Kidney (tissue), 14 donors: ENCODE measurements around the gene RNGTT. TPM values are rescaled to one million over a fixed set of nuclear protein-coding genes. Genes with fewer than 3 reads are reported as not detected.
A peak's percentile ranks its signal among the peaks of the same experiment; 100 is the strongest.
"Not testable (repeated sequence)": the region's sequence is repeated elsewhere in the genome, so short reads cannot be mapped to it uniquely, and the experiment has no call there.

Experiments used
- DNase-seq, 5 donors: peaks; one replicate each; pipeline ENCODE4 v3.0.0-alpha.2; 2013 to 2020
- FAIRE-seq: peaks from 2 replicates; lab custom pipeline; 2012; peaks lifted over from hg19 to GRCh38; lab: Jason Lieb, UNC
- H3K27ac ChIP-seq, 2 donors: one replicate each; pipeline ENCODE4 v1.7.0; 2013; ENCODE audit warnings: low read depth in 2 of 2, low read length in 2 of 2, inconsistent platforms in 1 of 2
- H3K27me3 ChIP-seq: one replicate; pipeline ENCODE4 v1.7.1; 2013; ENCODE audit warnings: low read length, inconsistent platforms; ENCODE audit not compliant: control insufficient read depth, insufficient read depth
- H3K36me3 ChIP-seq, 3 donors: one replicate each; pipeline versions ENCODE4 v1.7.0 to v1.7.1; 2013; ENCODE audit warnings: low read length in 3 of 3, control low read depth in 1 of 3, inconsistent platforms in 1 of 3; ENCODE audit not compliant: insufficient read depth in 3 of 3, control insufficient read depth in 2 of 3
- H3K4me1 ChIP-seq, 3 donors: one replicate each; pipeline versions ENCODE4 v1.7.0 to v1.7.1; 2013; ENCODE audit warnings: low read length in 3 of 3, inconsistent platforms in 1 of 3, low read depth in 1 of 3; ENCODE audit not compliant: control insufficient read depth in 2 of 3, insufficient read depth in 2 of 3
- H3K4me3 ChIP-seq, 3 donors: one replicate each; pipeline versions ENCODE4 v1.7.0 to v1.8.1; 2013; ENCODE audit warnings: low read length in 3 of 3, control low read depth in 1 of 3, inconsistent platforms in 1 of 3
- H3K9ac ChIP-seq, 3 donors: one replicate each; pipeline versions ENCODE4 v1.7.0 to v1.7.1; 2013; ENCODE audit warnings: low read length in 3 of 3, control low read depth in 1 of 3, inconsistent platforms in 1 of 3
- H3K9me3 ChIP-seq, 3 donors: one replicate each; pipeline versions ENCODE4 v1.7.0 to v1.7.1; 2013; ENCODE audit warnings: low read length in 3 of 3, control low read depth in 1 of 3, inconsistent platforms in 1 of 3; ENCODE audit not compliant: control insufficient read depth in 2 of 3, insufficient read depth in 1 of 3
- CTCF ChIP-seq: IDR thresholded peaks from 3 replicates; pipeline ENCODE4 v1.5.1; 2012; ENCODE audit warnings: mild to moderate bottlenecking, moderate library complexity, borderline replicate concordance; ENCODE audit not compliant: insufficient read depth; ENCODE audit errors: extremely low read depth
- intact Hi-C: fragments of 100-400 bp; cut with DNase I; formaldehyde crosslinking; loops from one replicate; pipeline ENCODE4 v1.11.1; 2022
- polyA plus RNA-seq: library from polyadenylated mRNA; stranded (reverse); fragments of 350-450 nt; fragmentation: Illumina TruSeq; extraction: RNeasy Lipid Tissue Mini Kit (QIAGEN cat#74804); gene quantifications from one replicate; pipeline ENCODE4 v1.2.3, GENCODE V29; 2014; ENCODE audit warnings: low read depth, low replicate concordance; ENCODE audit not compliant: insufficient read depth
- total RNA-seq: library from RNA; stranded (reverse); fragmentation: NEBNext Ultra II Directional; extraction: Animal tissue kit (Norgen Biotek cat#: 25700); gene quantifications from one replicate; pipeline ENCODE4 v1.2.1, GENCODE V29; 2021
- donor health status: control.
- donor health status: control.
- donor health status: control.
- donor health status: control.
- donor health status: control.
- donor health status: DM: yes; HTN: yes; CAD: no.
- donor health status: Normal renal cell carcinoma (clear cell type).

Gene RNGTT
- total and polyA plus RNA-seq, 2 donors from 2014 or later = 5.4 to 13.8 TPM

- H3K4me3 ChIP-seq = no peak overlapping the region
- no peaks in the 10 kb centered on the region for H3K9me3 ChIP-seq
- no peaks in the 10 kb centered on the region for H3K27me3 ChIP-seq
- peaks cover 0 to 5% (median 4%) of the 10 kb centered on the region in 3 donors for H3K4me1 ChIP-seq
- no peak for TF ChIP-seq CTCF
- H3K36me3 ChIP-seq = no peaks in the 10 kb centered on the region
- no peak for DNase-seq
- H3K27ac ChIP-seq = no peak overlapping the region
- intact Hi-C loops = loop anchor here (10.0 kb wide), 1 partner anchor 259 kb away; no protein-coding TSS in a partner anchor
- no peak for FAIRE-seq
- H3K9ac ChIP-seq = no peak overlapping the region
These were observed 22.5 kb upstream of the RNGTT start for GRCh38 chr6:88985901-88986300.

- FAIRE-seq = no peak
- intact Hi-C loops = loop anchor here (10.0 kb wide), 1 partner anchor 260 kb away; no protein-coding TSS in a partner anchor
- H3K4me3 ChIP-seq = no peak overlapping the region
These were observed 21.2 kb upstream of the RNGTT start for GRCh38 chr6:88984606-88985005.

GRCh38 chr6:88984152-88984551 is 20.7 kb upstream of the RNGTT start:
- TF ChIP-seq CTCF = no peak
- no peak overlapping the region for H3K27ac ChIP-seq
- H3K36me3 ChIP-seq = no peaks in the 10 kb centered on the region
- DNase-seq (no peak), FAIRE-seq (no peak)
- no peak overlapping the region for H3K4me3 ChIP-seq
- intact Hi-C loops = loop anchor here (10.0 kb wide), 1 partner anchor 261 kb away; no protein-coding TSS in a partner anchor
- peaks cover 0 to 5% (median 4%) of the 10 kb centered on the region in 3 donors for H3K4me1 ChIP-seq
- H3K9ac ChIP-seq = no peak overlapping the region
- no peaks in the 10 kb centered on the region for H3K9me3 ChIP-seq
- H3K27me3 ChIP-seq = no peaks in the 10 kb centered on the region

More at GRCh38 chr6:88984606-88985005, 21.2 kb upstream of the RNGTT start:
- H3K9me3 ChIP-seq = no peaks in the 10 kb centered on the region
- no peaks in the 10 kb centered on the region for H3K36me3 ChIP-seq
- peaks cover 0 to 5% (median 4%) of the 10 kb centered on the region in 3 donors for H3K4me1 ChIP-seq
- TF ChIP-seq CTCF = no peak
- no peak overlapping the region for H3K9ac ChIP-seq
- peak in 1 of 5 donors; percentile 29 for DNase-seq
- H3K27me3 ChIP-seq = no peaks in the 10 kb centered on the region
- H3K27ac ChIP-seq = no peak overlapping the region

- H3K9ac ChIP-seq = no peak overlapping the region
- H3K4me1 ChIP-seq = peaks cover 0 to 5% (median 4%) of the 10 kb centered on the region in 3 donors
- no peak overlapping the region for H3K27ac ChIP-seq
- no peaks in the 10 kb centered on the region for H3K9me3 ChIP-seq
- no peaks in the 10 kb centered on the region for H3K36me3 ChIP-seq
- intact Hi-C loops = loop anchor here (10.0 kb wide), 1 partner anchor 261 kb away; no protein-coding TSS in a partner anchor
- no peak overlapping the region for H3K4me3 ChIP-seq
- no peaks in the 10 kb centered on the region for H3K27me3 ChIP-seq
- FAIRE-seq (no peak), DNase-seq (peak in 2 of 5 donors; percentile 38 to 46)
- TF ChIP-seq CTCF = peak; percentile 46
These were observed 20.1 kb upstream of the RNGTT start for GRCh38 chr6:88983532-88983931.

GRCh38 chr6:88983129-88983528 is 19.7 kb upstream of the RNGTT start:
- DNase-seq, H3K27me3 ChIP-seq, FAIRE-seq: not testable (repeated sequence)

More at GRCh38 chr6:88983129-88983528, 19.7 kb upstream of the RNGTT start:
- not testable (repeated sequence) for H3K4me1 ChIP-seq, H3K36me3 ChIP-seq, H3K9ac ChIP-seq, H3K9me3 ChIP-seq, H3K27ac ChIP-seq
- intact Hi-C loops = loop anchor here (10.0 kb wide), 1 partner anchor 262 kb away; no protein-coding TSS in a partner anchor
- peak overlapping the region in 1 of 3 donors; percentile 14 for H3K4me3 ChIP-seq
